Measurements from ENCODE around the gene KLK7. TPM values are rescaled to one million over a fixed set of nuclear protein-coding genes. Genes with fewer than 3 reads are reported as not detected.
A peak's percentile ranks its signal among the peaks of the same experiment; 100 is the strongest.

Gene KLK7
- total RNA-seq, 1 experiment from 2014 or later = 0.66 TPM

DNA sequence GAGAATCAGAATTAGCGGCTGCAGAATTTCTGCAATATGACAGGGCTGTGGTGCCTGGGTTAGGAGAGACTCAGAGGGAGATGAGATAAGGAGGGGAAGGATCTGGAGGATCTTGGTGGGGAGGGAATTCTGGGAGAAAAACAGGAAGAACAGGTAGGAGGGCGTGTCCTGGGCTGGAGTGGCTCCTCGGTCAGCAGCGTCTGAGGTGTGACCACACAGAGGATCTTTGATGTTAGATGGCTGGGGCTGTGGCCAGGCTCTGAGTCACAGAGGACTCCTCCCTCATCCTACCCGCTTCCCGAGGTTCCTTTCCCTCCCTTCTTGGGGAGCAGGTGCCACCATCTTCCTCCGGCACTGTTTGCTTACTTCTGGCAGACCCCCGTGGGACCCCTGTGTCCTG, 8.0 kb downstream of the KLK7 start:
- ChIA-PET CTCF (no interaction called here), POLR2A (no interaction called here)
- DNase-seq (ENCODE audit: low spot score) = peak; percentile 53
- H3K9me3 Mint-ChIP-seq = peaks cover 4% of the 10 kb centered on the region
- H3K27me3 Mint-ChIP-seq (ENCODE audit: low read depth) = peaks cover 9% of the 10 kb centered on the region
- ATAC-seq = peak; percentile 75
- H3K4me1 Mint-ChIP-seq = peaks cover 46% of the 10 kb centered on the region
- H3K36me3 Mint-ChIP-seq = no peaks in the 10 kb centered on the region
- TF ChIP-seq ZBTB43 (CRISPR knock-in tag; IDR thresholded peaks at IDR 0.05) = no peak
- H3K27ac Mint-ChIP-seq = peak overlapping the region; percentile 79
- no peak overlapping the region; the same call in 1 of the 2 replicates for H3K4me3 Mint-ChIP-seq

DNA sequence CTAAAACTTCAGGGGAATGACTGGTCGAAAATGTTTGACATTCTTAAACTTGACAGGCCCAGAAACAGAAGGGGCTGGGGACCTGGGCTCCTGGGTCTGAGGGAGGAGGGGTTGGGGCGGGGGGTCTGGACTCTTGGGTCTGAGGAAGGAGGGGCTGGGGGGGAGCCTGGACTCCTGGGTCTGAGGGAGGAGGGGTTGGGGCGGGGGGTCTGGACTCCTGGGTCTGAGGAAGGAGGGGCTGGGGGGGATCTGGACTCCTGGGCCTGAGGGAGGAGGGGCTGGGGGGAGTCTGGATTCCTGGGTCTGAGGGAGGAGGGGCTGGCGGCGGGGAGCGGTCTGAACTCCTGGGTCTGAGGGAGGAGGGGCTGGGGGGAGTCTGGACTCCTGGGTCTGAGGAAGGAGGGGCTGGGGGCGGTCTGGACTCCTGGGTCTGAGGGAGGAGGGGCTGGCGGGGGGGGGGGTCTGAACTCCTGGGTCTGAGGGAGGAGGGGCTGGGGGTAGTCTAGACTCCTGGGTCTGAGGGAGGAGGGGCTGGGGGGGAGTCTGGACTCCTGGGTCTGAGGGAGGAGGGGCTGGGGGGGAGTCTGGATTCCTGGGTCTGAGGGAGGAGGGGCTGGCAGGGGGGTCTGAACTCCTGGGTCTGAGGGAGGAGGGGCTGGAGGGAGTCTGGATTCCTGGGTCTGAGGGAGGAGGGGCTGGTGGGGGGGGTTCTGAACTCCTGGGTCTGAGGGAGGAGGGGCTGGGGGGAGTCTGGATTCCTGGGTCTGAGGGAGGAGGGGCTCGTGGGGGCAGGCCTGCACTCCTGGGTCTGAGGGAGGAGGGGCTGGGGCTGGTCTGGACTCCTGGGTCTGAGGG, 8.8 kb downstream of the KLK7 start:
- CTCF ChIA-PET = interaction anchor here (0.7 to 2.3 kb wide), 4 partner anchors 11 to 191 kb away, joined by 3 to 6 read pairs (median 4); no protein-coding TSS in a partner anchor
- H3K27me3 Mint-ChIP-seq (ENCODE audit: low read depth) = peaks cover 3% of the 10 kb centered on the region; the same call in 1 of the 2 replicates
- no peak overlapping the region for H3K4me3 Mint-ChIP-seq
- TF ChIP-seq, protein P1, sequence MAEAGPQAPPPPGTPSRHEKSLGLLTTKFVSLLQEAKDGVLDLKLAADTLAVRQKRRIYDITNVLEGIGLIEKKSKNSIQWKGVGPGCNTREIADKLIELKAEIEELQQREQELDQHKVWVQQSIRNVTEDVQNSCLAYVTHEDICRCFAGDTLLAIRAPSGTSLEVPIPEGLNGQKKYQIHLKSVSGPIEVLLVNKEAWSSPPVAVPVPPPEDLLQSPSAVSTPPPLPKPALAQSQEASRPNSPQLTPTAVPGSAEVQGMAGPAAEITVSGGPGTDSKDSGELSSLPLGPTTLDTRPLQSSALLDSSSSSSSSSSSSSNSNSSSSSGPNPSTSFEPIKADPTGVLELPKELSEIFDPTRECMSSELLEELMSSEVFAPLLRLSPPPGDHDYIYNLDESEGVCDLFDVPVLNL (CRISPR knock-in tag; IDR thresholded peaks at IDR 0.05; ENCODE audit: borderline replicate concordance, low read depth) = no peak
- no peak for TF ChIP-seq MXD4 (CRISPR knock-in tag; IDR thresholded peaks at IDR 0.05; ENCODE audit: borderline replicate concordance)
- no peak for TF ChIP-seq ZNF121 (CRISPR knock-in tag; IDR thresholded peaks at IDR 0.05)
- TF ChIP-seq NR3C1 (CRISPR knock-in tag; conservative IDR thresholded peaks at IDR 0.05; ENCODE audit: low read depth) = no peak
- TF ChIP-seq, protein P2, sequence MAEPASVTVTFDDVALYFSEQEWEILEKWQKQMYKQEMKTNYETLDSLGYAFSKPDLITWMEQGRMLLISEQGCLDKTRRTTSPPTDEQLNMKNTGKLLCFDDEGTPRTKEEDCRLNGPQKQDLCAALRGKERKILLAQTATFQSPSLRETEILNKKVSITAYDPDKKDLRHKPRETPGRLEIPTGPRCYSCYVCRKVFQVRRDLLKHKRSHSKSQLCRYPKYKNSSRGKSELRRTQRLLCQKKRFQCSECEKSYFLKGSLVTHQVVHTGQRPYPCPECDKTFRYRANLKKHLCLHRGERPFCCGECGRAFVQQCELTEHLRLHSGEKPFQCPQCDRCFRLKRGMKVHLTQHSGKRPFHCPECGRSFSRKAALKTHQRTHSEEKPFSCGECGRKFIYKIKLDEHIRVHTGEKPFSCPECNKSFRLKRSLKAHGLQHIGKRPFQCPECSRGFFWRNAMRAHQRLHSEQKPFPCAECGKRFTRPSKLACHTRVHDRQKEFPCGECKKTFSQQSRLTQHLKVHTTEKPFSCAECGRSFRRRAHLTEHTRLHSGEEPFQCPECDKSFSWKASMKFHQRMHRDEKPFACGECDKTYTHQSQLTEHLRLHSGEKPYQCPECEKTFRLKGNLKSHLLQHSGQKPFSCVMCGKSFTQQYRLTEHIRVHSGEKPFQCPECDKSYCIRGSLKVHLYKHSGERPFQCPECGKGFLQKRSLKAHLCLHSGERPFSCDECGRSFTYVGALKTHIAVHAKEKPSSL (CRISPR knock-in tag; conservative IDR thresholded peaks at IDR 0.05) = no peak
- TF ChIP-seq RORB (CRISPR knock-in tag; IDR thresholded peaks at IDR 0.05) = no peak
- TF ChIP-seq, protein P3, sequence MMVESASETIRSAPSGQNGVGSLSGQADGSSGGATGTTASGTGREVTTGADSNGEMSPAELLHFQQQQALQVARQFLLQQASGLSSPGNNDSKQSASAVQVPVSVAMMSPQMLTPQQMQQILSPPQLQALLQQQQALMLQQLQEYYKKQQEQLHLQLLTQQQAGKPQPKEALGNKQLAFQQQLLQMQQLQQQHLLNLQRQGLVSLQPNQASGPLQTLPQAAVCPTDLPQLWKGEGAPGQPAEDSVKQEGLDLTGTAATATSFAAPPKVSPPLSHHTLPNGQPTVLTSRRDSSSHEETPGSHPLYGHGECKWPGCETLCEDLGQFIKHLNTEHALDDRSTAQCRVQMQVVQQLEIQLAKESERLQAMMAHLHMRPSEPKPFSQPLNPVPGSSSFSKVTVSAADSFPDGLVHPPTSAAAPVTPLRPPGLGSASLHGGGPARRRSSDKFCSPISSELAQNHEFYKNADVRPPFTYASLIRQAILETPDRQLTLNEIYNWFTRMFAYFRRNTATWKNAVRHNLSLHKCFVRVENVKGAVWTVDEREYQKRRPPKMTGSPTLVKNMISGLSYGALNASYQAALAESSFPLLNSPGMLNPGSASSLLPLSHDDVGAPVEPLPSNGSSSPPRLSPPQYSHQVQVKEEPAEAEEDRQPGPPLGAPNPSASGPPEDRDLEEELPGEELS (CRISPR knock-in tag; IDR thresholded peaks at IDR 0.05) = no peak
- TF ChIP-seq AR (CRISPR knock-in tag; IDR thresholded peaks at IDR 0.05) = no peak
- no peak for TF ChIP-seq ZBTB21 (CRISPR knock-in tag; IDR thresholded peaks at IDR 0.05; ENCODE audit: borderline replicate concordance)
- TF ChIP-seq, protein P4, sequence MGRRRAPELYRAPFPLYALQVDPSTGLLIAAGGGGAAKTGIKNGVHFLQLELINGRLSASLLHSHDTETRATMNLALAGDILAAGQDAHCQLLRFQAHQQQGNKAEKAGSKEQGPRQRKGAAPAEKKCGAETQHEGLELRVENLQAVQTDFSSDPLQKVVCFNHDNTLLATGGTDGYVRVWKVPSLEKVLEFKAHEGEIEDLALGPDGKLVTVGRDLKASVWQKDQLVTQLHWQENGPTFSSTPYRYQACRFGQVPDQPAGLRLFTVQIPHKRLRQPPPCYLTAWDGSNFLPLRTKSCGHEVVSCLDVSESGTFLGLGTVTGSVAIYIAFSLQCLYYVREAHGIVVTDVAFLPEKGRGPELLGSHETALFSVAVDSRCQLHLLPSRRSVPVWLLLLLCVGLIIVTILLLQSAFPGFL (CRISPR knock-in tag; IDR thresholded peaks at IDR 0.05; ENCODE audit: borderline replicate concordance) = no peak
- TF ChIP-seq, protein P5, sequence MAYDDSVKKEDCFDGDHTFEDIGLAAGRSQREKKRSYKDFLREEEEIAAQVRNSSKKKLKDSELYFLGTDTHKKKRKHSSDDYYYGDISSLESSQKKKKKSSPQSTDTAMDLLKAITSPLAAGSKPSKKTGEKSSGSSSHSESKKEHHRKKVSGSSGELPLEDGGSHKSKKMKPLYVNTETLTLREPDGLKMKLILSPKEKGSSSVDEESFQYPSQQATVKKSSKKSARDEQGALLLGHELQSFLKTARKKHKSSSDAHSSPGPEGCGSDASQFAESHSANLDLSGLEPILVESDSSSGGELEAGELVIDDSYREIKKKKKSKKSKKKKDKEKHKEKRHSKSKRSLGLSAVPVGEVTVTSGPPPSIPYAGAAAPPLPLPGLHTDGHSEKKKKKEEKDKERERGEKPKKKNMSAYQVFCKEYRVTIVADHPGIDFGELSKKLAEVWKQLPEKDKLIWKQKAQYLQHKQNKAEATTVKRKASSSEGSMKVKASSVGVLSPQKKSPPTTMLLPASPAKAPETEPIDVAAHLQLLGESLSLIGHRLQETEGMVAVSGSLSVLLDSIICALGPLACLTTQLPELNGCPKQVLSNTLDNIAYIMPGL (CRISPR knock-in tag; IDR thresholded peaks at IDR 0.05) = no peak
- TF ChIP-seq FOXJ3 (CRISPR knock-in tag; IDR thresholded peaks at IDR 0.05; ENCODE audit: borderline replicate concordance) = no peak
- no peak for TF ChIP-seq IRF1 (CRISPR knock-in tag; IDR thresholded peaks at IDR 0.05)
- TF ChIP-seq NR1H2 (CRISPR knock-in tag; IDR thresholded peaks at IDR 0.05) = no peak
- H3K4me1 Mint-ChIP-seq = peaks cover 51% of the 10 kb centered on the region
- H3K36me3 Mint-ChIP-seq = no peaks in the 10 kb centered on the region
- peaks cover 4% of the 10 kb centered on the region for H3K9me3 Mint-ChIP-seq
- DNase-seq (ENCODE audit: low spot score) = no peak
- ATAC-seq = no peak
- POLR2A ChIA-PET = no interaction called here
- peak overlapping the region; percentile 81 for H3K27ac Mint-ChIP-seq

All from WTC11 (cell line).